NCI-H2196 treated with DMSO at 0.1 percent for 48 hours (cell line): Measurements from ENCODE around the gene RNF150.

Source experiments
- DNase-seq: peaks from one replicate; lab custom pipeline; 2025; ENCODE audit not compliant: unreplicated experiment; lab: John Stamatoyannopoulos, UW

The RNF150 gene

DNA sequence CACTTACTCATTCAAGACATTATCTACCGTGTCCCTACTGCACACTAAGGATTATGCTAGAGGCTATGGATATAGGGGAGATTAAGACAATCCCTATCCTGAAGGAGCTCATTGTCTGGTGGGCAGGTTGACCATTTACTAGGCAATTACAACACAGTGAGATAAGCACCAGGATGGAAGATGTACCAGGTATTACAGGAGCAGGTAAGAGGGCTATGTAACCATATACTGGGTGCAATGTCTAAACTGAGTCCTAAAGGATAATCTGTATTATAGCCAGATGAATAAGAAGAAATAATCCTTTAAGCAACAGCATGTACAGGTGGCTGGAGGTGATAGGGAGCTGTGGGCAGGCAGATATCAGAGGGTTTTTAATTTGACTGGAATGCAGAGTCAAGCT, 263.8 kb downstream of the RNF150 start:
- no peak for DNase-seq

DNA sequence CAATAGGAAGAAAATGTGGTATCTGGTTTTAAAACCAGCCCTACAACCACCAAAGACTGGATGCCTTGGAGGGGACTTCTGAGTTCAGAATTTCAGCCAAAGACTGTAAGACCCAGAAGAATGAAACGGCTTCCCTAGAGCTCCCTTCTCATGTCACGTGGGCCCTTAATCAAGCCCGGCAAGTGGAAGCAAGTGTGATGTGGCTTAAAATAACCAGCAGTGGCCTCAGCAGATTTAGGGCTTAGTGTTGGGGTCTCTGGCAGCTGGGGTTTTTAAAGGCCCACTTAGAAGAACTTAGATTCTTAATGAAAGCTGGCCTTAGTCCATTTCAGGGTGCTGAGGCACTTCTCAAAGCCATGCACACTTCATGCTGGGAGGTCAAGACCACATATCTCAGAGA, 265.9 kb downstream of the RNF150 start:
- DNase-seq: no peak

DNA sequence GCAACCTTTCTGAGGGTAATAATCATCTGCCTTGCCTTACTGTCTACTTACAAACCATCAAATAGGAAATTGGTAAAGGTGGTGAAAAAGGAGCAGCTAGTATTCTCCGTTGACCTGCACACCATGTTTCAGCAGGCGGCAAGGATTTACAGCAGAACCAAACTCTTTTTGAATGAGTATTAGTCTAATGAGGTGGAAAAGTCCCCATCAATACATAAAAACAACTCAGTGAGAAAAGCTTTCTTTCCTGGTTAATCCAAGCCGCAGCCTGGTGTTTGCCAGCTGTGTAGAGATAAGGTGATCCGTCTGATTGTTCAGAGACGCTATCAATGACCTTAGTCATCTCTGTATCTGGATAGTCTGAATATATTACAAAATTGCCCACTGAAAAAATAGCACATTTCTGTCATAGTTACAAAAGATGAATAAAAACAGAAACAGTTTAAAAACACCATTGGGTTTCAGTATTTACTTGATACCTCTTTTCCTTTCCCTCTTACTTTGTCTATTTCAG, 266.7 kb downstream of the RNF150 start:
- no peak for DNase-seq

- no peak for DNase-seq
Measured at GRCh38 chr4:140865253-140866217, 267.7 kb downstream of the RNF150 start.

DNA sequence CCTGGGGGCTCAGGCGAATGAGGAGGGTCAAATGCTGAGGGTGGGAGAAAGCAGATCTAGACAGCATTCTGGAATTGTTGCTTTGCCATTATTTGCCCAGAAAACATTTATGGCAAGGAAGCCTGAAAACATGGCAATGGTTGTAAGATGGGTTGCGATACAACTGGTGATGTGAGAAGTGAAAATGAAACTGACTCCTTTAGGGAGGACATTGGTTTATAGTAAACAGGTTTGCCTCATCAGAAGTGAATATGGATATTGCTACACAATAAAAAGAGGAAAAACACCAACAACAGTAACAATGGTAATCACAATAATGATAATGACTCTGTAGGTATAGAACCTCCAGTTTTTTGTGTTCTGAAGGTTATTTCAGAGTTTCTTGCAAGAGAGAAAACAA, 270.1 kb downstream of the RNF150 start:
- DNase-seq: no peak

DNA sequence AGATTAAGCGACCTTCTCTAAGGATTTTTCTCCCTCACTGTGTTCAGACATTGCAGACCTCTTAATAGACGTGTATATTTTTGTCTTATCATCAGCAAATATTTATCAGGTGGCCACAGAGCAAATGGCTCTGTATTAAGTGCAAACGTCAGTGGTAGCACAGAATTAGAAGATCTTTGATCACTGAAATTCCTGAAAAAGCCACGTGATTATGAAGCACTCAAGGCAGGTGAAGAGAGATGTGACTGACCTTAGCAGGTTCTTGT, 271.2 kb downstream of the RNF150 start:
- DNase-seq: no peak

DNA sequence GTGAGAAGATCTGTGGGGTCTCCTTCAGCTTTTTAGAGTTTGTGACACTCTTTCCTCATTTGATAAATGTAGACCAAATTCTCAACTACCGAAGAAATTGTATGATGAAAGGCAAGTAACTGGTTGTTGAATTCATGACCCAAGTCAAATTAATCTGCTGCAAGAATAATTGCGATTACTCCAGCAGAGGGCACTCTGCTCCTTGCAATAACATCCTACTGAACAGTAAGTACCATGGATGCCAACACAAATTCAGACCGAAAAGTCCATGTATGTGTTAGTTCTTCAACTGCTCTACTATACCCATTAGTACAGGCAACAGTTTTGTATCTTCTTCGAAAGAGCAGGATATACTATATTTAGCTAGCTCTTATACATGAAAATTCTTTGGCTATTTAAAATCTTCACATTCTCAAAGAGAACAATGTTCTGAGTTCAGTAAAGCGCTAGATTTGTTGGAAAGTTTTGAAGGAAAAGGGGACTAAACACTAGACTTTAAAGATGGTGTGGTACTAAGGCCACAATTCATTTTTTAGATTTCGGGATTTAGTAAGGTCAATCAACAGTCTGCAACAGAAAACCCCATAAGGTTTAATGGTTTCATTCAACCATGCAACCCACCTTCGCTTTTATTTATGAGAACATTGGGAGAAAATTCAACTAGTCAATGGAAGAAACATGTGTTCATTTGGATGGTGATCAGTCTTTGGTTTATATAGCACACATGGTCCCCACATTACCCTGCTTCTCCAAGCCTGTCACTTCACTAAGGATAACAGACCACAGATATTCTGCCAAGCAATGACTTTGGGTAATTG, 271.7 kb downstream of the RNF150 start:
- DNase-seq: no peak

GRCh38 chr4:140858897-140859296, 274.4 kb downstream of the RNF150 start:
- DNase-seq: no peak

GRCh38 chr4:140857111-140857510, 276.2 kb downstream of the RNF150 start:
- no peak for DNase-seq

DNA sequence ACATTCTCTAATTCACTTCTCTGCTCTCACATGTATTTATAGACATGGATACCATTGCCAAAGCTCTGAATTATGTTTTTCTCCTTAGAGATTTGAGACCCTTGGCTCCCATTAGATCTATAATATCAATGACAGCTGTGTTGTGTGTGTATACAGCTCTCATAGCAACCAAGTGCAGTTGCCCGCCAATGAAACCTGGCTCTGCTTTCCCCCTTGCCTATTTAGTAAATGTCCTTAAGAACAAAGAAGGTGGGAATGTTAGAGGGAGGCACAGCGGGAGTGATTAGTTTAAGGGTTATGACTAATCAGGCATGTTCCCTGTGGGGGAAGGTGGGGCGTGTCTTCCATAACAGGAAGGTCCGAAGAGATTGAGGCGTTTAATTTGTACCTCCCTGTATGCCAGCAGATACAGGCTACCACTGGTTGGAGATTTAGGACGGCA, 276.6 kb downstream of the RNF150 start:
- DNase-seq: no peak

DNA sequence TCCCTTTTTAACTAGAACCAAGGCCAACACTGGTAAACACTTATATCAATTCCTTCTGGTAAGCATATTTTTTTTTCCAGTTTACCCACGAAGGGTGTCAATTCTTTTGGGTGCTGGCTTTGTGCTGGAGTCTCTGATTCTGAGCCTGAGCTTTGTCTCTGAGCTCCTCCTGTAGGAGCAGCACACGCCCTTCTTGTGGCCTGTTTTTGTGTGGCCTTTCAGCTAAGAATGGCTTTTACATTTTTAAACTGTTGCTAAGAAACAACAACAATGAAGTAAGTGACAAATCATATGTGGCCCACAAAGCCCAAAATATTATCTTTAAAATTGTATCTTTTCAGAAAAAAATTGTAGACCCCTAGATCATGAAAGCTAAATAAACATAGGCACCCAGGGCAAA, 279.1 kb downstream of the RNF150 start:
- DNase-seq: no peak

GRCh38 chr4:140851804-140852203, 281.5 kb downstream of the RNF150 start:
- no peak for DNase-seq

DNA sequence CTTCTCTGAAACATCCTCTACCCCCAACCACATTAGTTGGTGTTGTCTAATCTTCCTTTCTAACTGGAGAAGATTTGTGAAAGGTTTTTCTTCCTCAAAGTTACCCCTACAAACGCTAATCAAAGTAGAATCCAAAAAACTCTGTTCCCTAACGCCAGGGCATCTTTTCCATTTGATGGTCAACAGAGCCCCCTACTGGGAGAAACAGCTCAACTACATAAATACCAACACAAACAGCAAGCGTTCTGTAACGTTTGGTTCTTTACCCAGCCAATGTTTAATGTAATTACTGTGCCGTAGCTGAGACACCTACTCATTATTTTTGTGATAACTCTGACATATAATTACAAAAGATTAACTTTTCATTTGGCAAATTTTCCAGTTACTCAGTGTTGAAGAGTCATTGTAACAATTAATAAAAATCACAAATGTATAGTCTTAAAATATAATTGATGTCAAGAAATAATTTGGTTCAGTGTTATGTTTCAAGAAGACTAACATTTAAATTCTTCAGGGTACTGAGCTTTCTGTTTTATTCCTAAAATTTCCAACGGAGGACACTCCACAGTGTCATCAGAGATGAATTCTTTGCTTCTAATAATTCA, 282.1 kb downstream of the RNF150 start:
- DNase-seq: no peak

DNA sequence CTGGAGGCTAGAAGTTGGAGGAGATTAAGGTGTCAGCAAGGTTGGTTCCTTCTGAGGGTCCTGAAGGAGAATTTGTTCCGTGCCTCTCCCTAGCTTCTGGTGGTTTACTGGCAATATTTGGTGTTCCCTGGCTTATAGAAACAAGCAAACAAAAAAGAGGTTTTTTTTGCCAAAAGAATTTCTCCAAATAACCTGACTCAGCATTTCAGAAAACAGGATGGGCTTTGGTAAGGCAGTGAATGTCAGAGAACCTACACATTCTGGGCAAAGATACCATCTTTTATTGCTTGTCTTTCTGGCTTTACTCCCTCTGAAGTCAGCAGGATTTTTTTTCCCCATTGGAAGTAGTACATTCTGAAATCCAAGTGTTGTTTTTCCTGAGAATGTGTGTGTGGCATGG, 283.7 kb downstream of the RNF150 start:
- no peak for DNase-seq

GRCh38 chr4:140846736-140847135, 286.5 kb downstream of the RNF150 start:
- no peak for DNase-seq

GRCh38 chr4:140844061-140844460, 289.2 kb downstream of the RNF150 start:
- DNase-seq: no peak

DNA sequence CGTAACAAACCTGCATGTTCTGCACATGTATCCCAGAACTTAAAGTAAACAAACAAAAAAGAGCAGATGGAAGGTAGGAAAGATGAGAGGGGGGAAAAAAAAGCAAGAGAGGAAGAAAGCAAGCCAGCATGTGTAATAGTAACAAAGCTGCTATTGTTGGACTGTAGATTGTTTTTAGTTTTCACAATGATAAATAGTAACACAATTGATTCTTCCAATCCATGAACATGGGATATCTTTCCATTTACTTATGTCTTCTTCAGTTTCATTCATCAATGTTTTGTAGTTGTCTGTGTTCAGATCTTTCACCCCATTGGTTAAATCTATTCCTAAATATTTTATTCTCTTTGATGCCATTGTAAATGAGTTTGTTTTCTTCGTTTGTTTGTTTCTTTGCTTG, 292.1 kb downstream of the RNF150 start:
- DNase-seq: no peak

DNA sequence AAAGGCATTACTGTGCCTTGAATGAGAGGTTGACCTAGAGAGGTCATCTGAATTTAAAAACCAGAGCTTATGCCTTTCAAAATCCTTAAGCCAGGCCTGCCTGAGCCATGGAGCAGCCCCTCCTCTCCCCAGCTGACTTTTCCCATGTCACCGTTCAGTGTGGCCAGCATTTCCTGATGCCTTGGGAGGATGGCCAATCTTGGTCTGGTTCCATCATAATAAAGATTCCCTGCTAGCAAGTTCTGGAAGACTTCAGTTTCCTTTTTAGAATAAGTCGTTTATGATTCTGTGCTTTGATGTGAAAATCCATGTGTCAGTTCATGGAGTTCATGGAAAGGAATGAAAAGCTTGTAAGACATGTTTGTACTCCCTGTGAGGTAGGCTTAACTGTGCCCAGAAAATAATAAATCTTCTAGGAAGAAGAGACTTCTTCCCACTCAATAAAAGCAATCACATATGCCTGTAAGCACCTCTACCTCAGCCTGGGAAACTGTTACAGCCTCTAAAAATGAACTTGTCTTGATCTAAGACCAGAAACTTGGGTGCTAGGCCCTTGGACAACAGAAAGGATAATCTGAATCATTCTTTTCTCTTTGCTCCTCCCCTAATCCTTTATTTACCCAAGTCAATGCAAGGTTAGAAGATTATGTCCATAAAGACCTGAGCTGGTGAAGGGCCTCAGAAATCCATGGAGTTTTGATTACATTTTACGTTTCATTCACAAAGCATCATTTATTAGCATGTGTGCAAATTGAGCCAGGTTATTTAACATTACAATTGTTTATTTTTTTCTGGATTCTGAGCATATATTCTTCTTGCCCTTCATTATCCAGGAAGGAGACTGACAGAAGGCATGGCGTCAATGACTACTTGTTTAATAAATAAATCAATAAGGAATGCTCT, 293.1 kb downstream of the RNF150 start:
- no peak for DNase-seq

GRCh38 chr4:140839406-140839805, 293.9 kb downstream of the RNF150 start:
- no peak for DNase-seq

DNA sequence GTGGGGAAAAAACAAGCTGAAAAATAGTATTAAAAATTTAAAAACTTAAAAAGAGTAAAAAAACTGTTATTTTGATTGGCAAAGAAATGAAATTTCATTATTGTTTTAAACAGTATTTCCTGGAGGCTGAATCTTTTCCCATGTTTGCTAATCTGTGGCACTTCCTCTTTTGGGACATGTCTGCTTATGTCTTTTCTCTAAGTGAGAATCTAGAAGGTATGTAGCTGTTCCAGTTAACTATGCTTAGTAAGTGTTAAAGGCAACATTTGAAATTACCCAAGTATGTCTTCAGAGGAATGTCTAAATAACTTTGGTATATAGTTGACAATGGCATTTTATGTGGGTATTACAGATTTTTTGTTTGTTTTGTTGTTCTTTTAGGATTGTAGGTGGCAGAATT, 295.5 kb downstream of the RNF150 start:
- DNase-seq: no peak
